Spleen (tissue), 11 donors: ENCODE results near the gene ZDHHC3. TPM values are rescaled to one million over a fixed set of nuclear protein-coding genes. Genes with fewer than 3 reads are reported as not detected.

Experiments used
- DNase-seq: peaks from one replicate; pipeline ENCODE4 v3.0.0-alpha.2; 2020
- H3K27ac ChIP-seq, 8 donors: fragments of 200-600 bp; sonication (generic) in 7 of 8; 1 replicate in 4 of 8; 2 replicates in 4 of 8; pipeline versions ENCODE4 v1.5.0 to v1.8.0; 2016 to 2021; ENCODE audit warnings: inconsistent platforms in 4 of 8, mild to moderate bottlenecking in 4 of 8, moderate library complexity in 1 of 8
- H3K27me3 ChIP-seq, 7 donors: fragments of 200-600 bp; sonication (generic) in 6 of 7; replicated peaks in 1 of 7; 1 replicate in 4 of 7; 2 replicates in 3 of 7; pipeline versions ENCODE4 v1.5.0 to v1.8.0; 2016 to 2021; ENCODE audit warnings: inconsistent platforms in 3 of 7, mild to moderate bottlenecking in 1 of 7
- H3K36me3 ChIP-seq, 6 donors: fragments of 200-600 bp; sonication (generic) in 5 of 6; 1 replicate in 4 of 6; 2 replicates in 2 of 6; pipeline versions ENCODE4 v1.5.0 to v1.8.0; 2016 to 2021; ENCODE audit warnings: inconsistent platforms in 2 of 6
- H3K4me1 ChIP-seq, 6 donors: fragments of 200-600 bp; sonication (generic) in 5 of 6; 1 replicate in 3 of 6; 2 replicates in 3 of 6; pipeline versions ENCODE4 v1.5.0 to v1.8.0; 2016 to 2021; ENCODE audit warnings: inconsistent platforms in 3 of 6
- H3K4me3 ChIP-seq, 8 donors: fragments of 200-600 bp; sonication (generic) in 7 of 8; 1 replicate in 4 of 8; 2 replicates in 4 of 8; pipeline versions ENCODE4 v1.5.0 to v1.8.0; 2016 to 2021; ENCODE audit warnings: inconsistent platforms in 4 of 8, mild to moderate bottlenecking in 4 of 8, moderate library complexity in 2 of 8
- H3K9me3 ChIP-seq, 8 donors: fragments of 200-600 bp; sonication (generic) in 7 of 8; 1 replicate in 4 of 8; 2 replicates in 4 of 8; pipeline versions ENCODE4 v1.5.0 to v1.8.0; 2016 to 2021; ENCODE audit warnings: inconsistent platforms in 4 of 8
- POLR2A ChIP-seq, 3 donors: fragments of 450-650 bp; IDR thresholded peaks; one replicate each; pipeline ENCODE4 v1.5.1; 2017; ENCODE audit warnings: antibody characterized with exemption in 3 of 3, mild to moderate bottlenecking in 1 of 3
- POLR2AphosphoS5 ChIP-seq, 3 donors: sonication (generic); formaldehyde crosslinking; IDR thresholded peaks; one replicate each; pipeline ENCODE4 v1.5.1; 2017; ENCODE audit warnings: antibody characterized with exemption in 3 of 3
- whole genome bisulfite sequencing, 5 donors: extraction: QIAGEN DNeasy Blood & Tissue Kit in 3 of 5; methylation state at CpG; one replicate each; pipeline versions ENCODE4 v1.1.5 to v1.1.7; 2013 to 2018; 5-methylcytosine and 5-hydroxymethylcytosine counted together
- intact Hi-C: fragments of 100-400 bp; cut with DNase I; formaldehyde crosslinking; loops from one replicate; pipeline ENCODE4 v1.15.0; 2023; ENCODE audit warnings: low total_unique reads
- polyA plus RNA-seq, 3 donors: library from polyadenylated mRNA; stranded (reverse); fragments of 200-250 nt; gene quantifications; one replicate each; pipeline ENCODE4 v1.2.1, GENCODE V29; 2013
- total RNA-seq, 7 donors: library from RNA; depleted of rRNA in 3 of 7; stranded (reverse); fragments of >200 nt in 3 of 7; fragmentation: NEBNext Ultra II Directional in 4 of 7; extraction: Animal tissue kit (Norgen Biotek cat#: 25700) in 4 of 7; gene quantifications; one replicate each; pipeline versions ENCODE4 v1.1.0 to v1.2.1, GENCODE V29; 2016 to 2021
- TF ChIP-seq, protein P1 (sequence below), 11 experiments: fragments of 200-600 bp in 7 of 11; fragments of 450-650 bp in 4 of 11; sonication (generic) in 4 of 11; IDR thresholded peaks in 8 of 11; conservative IDR thresholded peaks in 3 of 11; 1 replicate in 7 of 11; 2 replicates in 4 of 11; pipeline versions ENCODE4 v1.4.0 to v1.8.0; 2016 to 2021; ENCODE audit warnings: antibody characterized with exemption in 11 of 11, inconsistent platforms in 4 of 11, mild to moderate bottlenecking in 1 of 11
- donor health status: healthy with polysubstance abuse.
- donor health status: DM: no; HTN: no; CAD: no; lungs with moderate emphysema.
- donor health status: DM: no; HTN: no; CAD: no.
- donor health status: Bipolar disorder and iron deficiency.
- donor health status: healthy.
- donor health status: DM: no; HTN: no; CAD: no.
- donor health status: DM: yes; HTN: yes; CAD: no.

Gene ZDHHC3
- total and polyA plus RNA-seq, 10 donors: 15.2 to 79.2 (median 65.5) TPM

DNA sequence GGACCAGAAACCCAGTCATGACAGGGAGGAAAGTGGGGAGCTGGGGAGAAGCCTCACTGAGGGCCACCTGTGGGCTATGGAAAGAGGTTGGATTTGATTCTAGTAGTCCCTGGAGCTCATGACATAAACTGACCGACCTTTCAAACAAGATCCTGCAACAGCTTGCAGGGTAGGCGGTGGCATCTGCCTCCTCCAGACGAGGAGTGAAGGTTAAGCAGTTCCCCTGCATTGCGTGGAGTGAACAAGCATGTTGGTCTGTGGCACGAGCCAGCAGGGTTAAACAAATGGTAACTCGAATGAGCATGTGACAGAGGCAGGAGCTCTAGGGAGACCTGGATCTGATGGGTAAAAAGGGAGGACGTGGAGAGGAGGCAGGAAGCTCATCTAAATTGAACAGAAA lies 88.9 kb downstream of the ZDHHC3 start:
- no peak overlapping the region for H3K27ac ChIP-seq
- peaks cover 0 to 54% (median 0%) of the 10 kb centered on the region in 7 donors for H3K27me3 ChIP-seq
- DNase-seq: no peak
- H3K36me3 ChIP-seq: no peaks in the 10 kb centered on the region
- intact Hi-C loops: no loop called here
- TF ChIP-seq POLR2A (IDR thresholded peaks at IDR 0.05): no peak
- TF ChIP-seq, protein P1, sequence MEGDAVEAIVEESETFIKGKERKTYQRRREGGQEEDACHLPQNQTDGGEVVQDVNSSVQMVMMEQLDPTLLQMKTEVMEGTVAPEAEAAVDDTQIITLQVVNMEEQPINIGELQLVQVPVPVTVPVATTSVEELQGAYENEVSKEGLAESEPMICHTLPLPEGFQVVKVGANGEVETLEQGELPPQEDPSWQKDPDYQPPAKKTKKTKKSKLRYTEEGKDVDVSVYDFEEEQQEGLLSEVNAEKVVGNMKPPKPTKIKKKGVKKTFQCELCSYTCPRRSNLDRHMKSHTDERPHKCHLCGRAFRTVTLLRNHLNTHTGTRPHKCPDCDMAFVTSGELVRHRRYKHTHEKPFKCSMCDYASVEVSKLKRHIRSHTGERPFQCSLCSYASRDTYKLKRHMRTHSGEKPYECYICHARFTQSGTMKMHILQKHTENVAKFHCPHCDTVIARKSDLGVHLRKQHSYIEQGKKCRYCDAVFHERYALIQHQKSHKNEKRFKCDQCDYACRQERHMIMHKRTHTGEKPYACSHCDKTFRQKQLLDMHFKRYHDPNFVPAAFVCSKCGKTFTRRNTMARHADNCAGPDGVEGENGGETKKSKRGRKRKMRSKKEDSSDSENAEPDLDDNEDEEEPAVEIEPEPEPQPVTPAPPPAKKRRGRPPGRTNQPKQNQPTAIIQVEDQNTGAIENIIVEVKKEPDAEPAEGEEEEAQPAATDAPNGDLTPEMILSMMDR (IDR thresholded peaks at IDR 0.05 in 8 of 11, conservative IDR thresholded peaks at IDR 0.05 in 3 of 11): no peak
- no peak for TF ChIP-seq POLR2AphosphoS5 (IDR thresholded peaks at IDR 0.05)
- H3K9me3 ChIP-seq: peaks cover 0 to 5% (median 0%) of the 10 kb centered on the region in 8 donors
- WGBS, 5 donors: 67 to 83% (median 75%) methylated on average over 7 of the region's 7 CpGs
- H3K4me3 ChIP-seq: no peak overlapping the region
- H3K4me1 ChIP-seq: no peaks in the 10 kb centered on the region

DNA sequence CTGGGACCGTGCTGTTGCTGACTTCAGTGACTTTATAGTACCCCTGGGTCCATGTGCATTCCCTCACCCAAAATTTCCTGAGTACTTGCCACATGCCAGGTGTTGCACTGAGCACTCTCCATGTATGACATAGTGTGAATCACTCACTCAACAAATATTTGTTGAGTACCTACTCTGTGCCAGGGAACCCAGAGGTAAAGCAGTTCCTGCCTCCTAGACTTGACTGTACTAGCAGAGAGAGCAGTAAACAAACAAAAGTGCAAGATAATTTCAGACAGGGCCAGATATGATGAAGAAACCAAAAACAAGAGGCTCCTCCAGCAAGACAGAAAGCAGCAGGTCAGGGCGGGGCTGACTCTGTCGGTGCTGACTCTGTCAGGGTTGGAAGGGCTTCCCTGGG lies 89.4 kb downstream of the ZDHHC3 start:
- TF ChIP-seq POLR2AphosphoS5 (IDR thresholded peaks at IDR 0.05): no peak
- peaks cover 0 to 5% (median 0%) of the 10 kb centered on the region in 8 donors for H3K9me3 ChIP-seq
- no peaks in the 10 kb centered on the region for H3K4me1 ChIP-seq
- no peak for DNase-seq
- intact Hi-C loops: no loop called here
- H3K27me3 ChIP-seq: peaks cover 0 to 55% (median 0%) of the 10 kb centered on the region in 7 donors
- no peak overlapping the region for H3K4me3 ChIP-seq
- H3K27ac ChIP-seq: no peak overlapping the region
- WGBS, 5 donors: 71 to 81% (median 77%) methylated on average over 3 of the region's 3 CpGs
- H3K36me3 ChIP-seq: no peaks in the 10 kb centered on the region

DNA sequence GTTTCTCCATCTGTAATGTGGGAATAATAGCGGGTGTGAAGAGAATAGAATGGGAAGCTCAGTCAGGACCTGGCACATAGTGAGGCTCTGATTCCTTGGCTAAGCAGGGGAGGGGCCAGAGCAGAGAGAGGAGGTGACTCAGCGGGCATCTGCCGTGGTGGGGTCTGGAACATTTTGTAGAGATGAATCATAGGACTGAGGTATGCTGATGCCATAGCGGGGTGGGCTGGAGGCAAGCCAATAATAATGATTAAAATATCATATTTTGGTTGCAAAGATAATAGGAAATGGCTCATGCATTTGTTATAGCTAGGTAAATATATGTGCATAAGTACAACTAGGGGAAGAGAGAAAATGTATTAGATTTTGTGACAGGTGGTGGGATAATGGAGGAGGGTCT lies 90.4 kb downstream of the ZDHHC3 start:
- Histone ChIP-seq H3K27ac (no peak overlapping the region), H3K36me3 (no peaks in the 10 kb centered on the region), H3K4me1 (no peaks in the 10 kb centered on the region), H3K4me3 (no peak overlapping the region), H3K9me3 (peaks cover 0 to 5% (median 0%) of the 10 kb centered on the region in 8 donors), H3K27me3 (peaks cover 0 to 55% (median 0%) of the 10 kb centered on the region in 7 donors)
- TF ChIP-seq, protein P1 (IDR thresholded peaks at IDR 0.05 in 8 of 11, conservative IDR thresholded peaks at IDR 0.05 in 3 of 11): no peak
- TF ChIP-seq POLR2AphosphoS5 (IDR thresholded peaks at IDR 0.05) (no peak), POLR2A (IDR thresholded peaks at IDR 0.05) (no peak)
- intact Hi-C loops: no loop called here
- DNase-seq: no peak
- 71 to 77% (median 73%) methylated on average over 4 of the region's 4 CpGs for WGBS, 5 donors

DNA sequence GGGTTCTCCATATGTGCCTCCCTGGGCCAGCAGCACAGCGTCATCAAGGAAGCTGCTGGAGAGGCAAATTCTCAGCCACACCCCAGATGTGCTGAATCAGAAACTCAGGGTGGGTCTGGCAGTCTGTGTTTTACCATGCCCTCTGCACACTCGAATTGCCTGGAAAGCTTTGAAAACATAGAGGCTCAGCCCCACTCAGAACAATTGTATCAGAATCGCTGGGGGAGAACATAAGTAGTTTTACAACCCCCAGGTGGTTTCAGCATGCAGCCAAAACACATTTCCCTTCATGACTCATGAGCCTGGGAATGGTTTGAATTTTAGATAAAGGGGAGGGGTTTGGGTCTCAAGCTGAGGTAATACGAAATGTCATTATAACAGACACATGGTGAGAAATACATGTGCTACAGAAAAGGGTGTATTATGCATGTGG lies 92.0 kb downstream of the ZDHHC3 start:
- 63 to 72% (median 71%) methylated on average over 4 of the region's 4 CpGs for WGBS, 5 donors
- H3K27me3 ChIP-seq: peaks cover 0 to 55% (median 0%) of the 10 kb centered on the region in 7 donors
- H3K4me3 ChIP-seq: no peak overlapping the region
- TF ChIP-seq POLR2AphosphoS5 (IDR thresholded peaks at IDR 0.05) (no peak), POLR2A (IDR thresholded peaks at IDR 0.05) (no peak)
- TF ChIP-seq, protein P1 (IDR thresholded peaks at IDR 0.05 in 8 of 11, conservative IDR thresholded peaks at IDR 0.05 in 3 of 11): no peak
- no peak overlapping the region for H3K27ac ChIP-seq
- H3K4me1 ChIP-seq: no peaks in the 10 kb centered on the region
- intact Hi-C loops: no loop called here
- no peak for DNase-seq
- H3K9me3 ChIP-seq: peaks cover 0 to 5% (median 0%) of the 10 kb centered on the region in 8 donors
- no peaks in the 10 kb centered on the region for H3K36me3 ChIP-seq
